Measurements from ENCODE around the gene OVAAL. TPM values are rescaled to one million over a fixed set of nuclear protein-coding genes. Genes with fewer than 3 reads are reported as not detected.

OVAAL gene
- total and polyA plus RNA-seq, 9 of the 15 experiments (the other 6 are each of a cell fraction or from before 2014, with no cell fraction given), result 0.04 to 0.18 (median 0.08) TPM; not detected in 4

- no peak for TF ChIP-seq XRCC5 (IDR thresholded peaks at IDR 0.05; ENCODE audit: low read depth, low read length)
- TF ChIP-seq SETDB1 (IDR thresholded peaks at IDR 0.05; ENCODE audit: low read length), result no peak
- peak; percentile 3 to 48; a peak in 1 of 4 replicates for TF ChIP-seq SRF (CRISPR knock-in tag; IDR thresholded peaks at IDR 0.05)
- no peak for TF ChIP-seq HNRNPH1 (optimal IDR thresholded peaks at IDR 0.05; ENCODE audit: low read depth, low read length)
- TF ChIP-seq GABPA (tag; conservative IDR thresholded peaks at IDR 0.05; ENCODE audit: low read depth), result no peak
- TF ChIP-seq KLF13 (tag; IDR thresholded peaks at IDR 0.05; ENCODE audit: borderline replicate concordance, low read depth), result no peak
- no peak for TF ChIP-seq FOXO4 (CRISPR knock-in tag; IDR thresholded peaks at IDR 0.05)
- TF ChIP-seq C11orf30 (IDR thresholded peaks at IDR 0.05; ENCODE audit: low read depth), result no peak
- TF ChIP-seq TBL1XR1 (IDR thresholded peaks at IDR 0.05; ENCODE audit: low read length in 2 of 2), result peak; percentile 79 to 81
- TF ChIP-seq ZNF143 (CRISPR knock-in tag; IDR thresholded peaks at IDR 0.05), result no peak
- TF ChIP-seq BCOR (IDR thresholded peaks at IDR 0.05), result 0 out of 2 replicates have a peak, but pooled peaks have one; percentile 33
- peak; percentile 71 for TF ChIP-seq VEZF1 (CRISPR knock-in tag; IDR thresholded peaks at IDR 0.05)
- no peak for TF ChIP-seq IFI16 (CRISPR knock-in tag; IDR thresholded peaks at IDR 0.05)
- TF ChIP-seq POLR2B (IDR thresholded peaks at IDR 0.05; ENCODE audit: low read depth, partially characterized antibody), result no peak
- no peak for TF ChIP-seq KLF10 (CRISPR knock-in tag; IDR thresholded peaks at IDR 0.05)
- no peak for TF ChIP-seq NR0B1 (IDR thresholded peaks at IDR 0.05; ENCODE audit: partially characterized antibody)
- TF ChIP-seq POLR2AphosphoS5 (IDR thresholded peaks at IDR 0.05; ENCODE audit: control insufficient read depth, insufficient read depth, low read depth, low read length), result peak; percentile 95
- TF ChIP-seq PML (IDR thresholded peaks at IDR 0.05; ENCODE audit: low read length), result peak; percentile 91
- TF ChIP-seq MTA1 (IDR thresholded peaks at IDR 0.05; ENCODE audit: borderline replicate concordance), result 0 out of 2 replicates have a peak, but pooled peaks have one; percentile 13
- TF ChIP-seq PKNOX1 (IDR thresholded peaks at IDR 0.05), result peak; percentile 68
- TF ChIP-seq TSHZ1 (CRISPR knock-in tag; IDR thresholded peaks at IDR 0.05), result no peak
Measured at GRCh38 chr1:180610556-180611015, 51.8 kb downstream of the OVAAL start (continued).
